Loucy (cell line): ENCODE results near the gene LRRTM4.

Source experiments
- H2AFZ ChIP-seq: fragments of 200-600 bp; sonication (generic); 2 replicates; pipeline ENCODE4 v1.6.0; 2016; ENCODE audit warnings: antibody characterized with exemption, mild to moderate bottlenecking, low read length, moderate library complexity
- H3F3A ChIP-seq: fragments of 200-600 bp; 2 replicates; pipeline ENCODE4 v1.6.0; 2016; ENCODE audit warnings: antibody characterized with exemption, low read depth, mild to moderate bottlenecking
- H3K27me3 ChIP-seq: fragments of 200-600 bp; sonication (generic); 2 replicates; pipeline ENCODE4 v1.6.1; 2014; ENCODE audit warnings: low read length, mild to moderate bottlenecking; ENCODE audit not compliant: insufficient read depth, poor library complexity, severe bottlenecking
- H3K36me3 ChIP-seq: fragments of 200-600 bp; sonication (generic); 2 replicates; pipeline ENCODE4 v1.6.1; 2016; ENCODE audit warnings: low read length; ENCODE audit not compliant: insufficient read depth
- H3K4me1 ChIP-seq: fragments of 200-600 bp; sonication (generic); 2 replicates; pipeline ENCODE4 v1.5.1; 2014; ENCODE audit warnings: low read length, mild to moderate bottlenecking; ENCODE audit not compliant: insufficient read depth, poor library complexity, severe bottlenecking
- H3K4me2 ChIP-seq: fragments of 200-600 bp; sonication (generic); 2 replicates; pipeline ENCODE4 v1.6.0; 2014; ENCODE audit warnings: antibody characterized with exemption, low read length, low read depth, mild to moderate bottlenecking; ENCODE audit not compliant: poor library complexity, severe bottlenecking
- H3K4me3 ChIP-seq: fragments of 200-600 bp; sonication (generic); 2 replicates; pipeline ENCODE4 v1.5.1; 2014; ENCODE audit warnings: low read length, mild to moderate bottlenecking, mixed read lengths; ENCODE audit not compliant: poor library complexity, severe bottlenecking
- H3K79me2 ChIP-seq: fragments of 200-600 bp; sonication (generic); 2 replicates; pipeline ENCODE4 v1.6.1; 2014; ENCODE audit warnings: low read length; ENCODE audit not compliant: insufficient read depth
- H3K9ac ChIP-seq: fragments of 200-600 bp; sonication (generic); 2 replicates; pipeline ENCODE4 v1.6.0; 2014; ENCODE audit warnings: mild to moderate bottlenecking, low read depth, low read length, moderate library complexity; ENCODE audit not compliant: poor library complexity, severe bottlenecking
- H3K9me2 ChIP-seq: fragments of 200-600 bp; sonication (generic); replicated peaks from 2 replicates; pipeline ENCODE4 v1.6.1; 2016; ENCODE audit warnings: low read depth, low read length, mixed read lengths
- H3K9me3 ChIP-seq: fragments of 200-600 bp; sonication (generic); 2 replicates; pipeline ENCODE4 v1.6.1; 2014; ENCODE audit warnings: mild to moderate bottlenecking, antibody characterized with exemption, low read length, low read depth; ENCODE audit not compliant: insufficient read depth
- H4K20me1 ChIP-seq: fragments of 200-600 bp; sonication (generic); 2 replicates; pipeline ENCODE4 v1.6.0; 2014; ENCODE audit warnings: antibody characterized with exemption, low read length, mild to moderate bottlenecking; ENCODE audit not compliant: insufficient read depth, poor library complexity, severe bottlenecking
- EZH2phosphoT487 ChIP-seq: fragments of 200-600 bp; IDR thresholded peaks from 2 replicates; pipeline ENCODE4 v1.6.1; 2018; ENCODE audit warnings: antibody characterized with exemption, mild to moderate bottlenecking, moderate library complexity, borderline replicate concordance
- TF ChIP-seq, protein P1 (sequence below): fragments of 200-600 bp; sonication (generic); conservative IDR thresholded peaks from 2 replicates; pipeline ENCODE4 v1.5.1; 2014; ENCODE audit warnings: mild to moderate bottlenecking, antibody characterized with exemption, low read length

LRRTM4 gene

DNA sequence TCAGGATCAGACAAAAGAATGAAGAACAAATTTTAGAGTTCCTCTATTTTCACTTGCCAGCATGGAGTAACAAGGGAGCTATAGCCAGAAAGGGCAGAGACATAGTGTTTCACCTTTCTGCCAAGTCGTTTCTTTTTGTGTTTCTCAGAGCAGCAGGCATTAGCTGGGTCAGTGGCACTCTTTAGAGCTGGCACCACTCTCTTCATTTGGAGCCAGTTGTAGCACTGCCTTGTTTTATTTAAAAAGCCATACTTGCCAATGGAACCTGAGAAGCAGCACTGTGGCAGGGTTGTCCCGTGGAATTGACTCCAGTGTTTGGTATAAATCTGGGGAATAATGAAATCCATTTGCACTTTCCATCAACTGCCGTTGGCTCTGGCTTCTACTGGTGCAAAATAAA is 64.0 kb downstream of the LRRTM4 start:
- TF ChIP-seq, protein P1, sequence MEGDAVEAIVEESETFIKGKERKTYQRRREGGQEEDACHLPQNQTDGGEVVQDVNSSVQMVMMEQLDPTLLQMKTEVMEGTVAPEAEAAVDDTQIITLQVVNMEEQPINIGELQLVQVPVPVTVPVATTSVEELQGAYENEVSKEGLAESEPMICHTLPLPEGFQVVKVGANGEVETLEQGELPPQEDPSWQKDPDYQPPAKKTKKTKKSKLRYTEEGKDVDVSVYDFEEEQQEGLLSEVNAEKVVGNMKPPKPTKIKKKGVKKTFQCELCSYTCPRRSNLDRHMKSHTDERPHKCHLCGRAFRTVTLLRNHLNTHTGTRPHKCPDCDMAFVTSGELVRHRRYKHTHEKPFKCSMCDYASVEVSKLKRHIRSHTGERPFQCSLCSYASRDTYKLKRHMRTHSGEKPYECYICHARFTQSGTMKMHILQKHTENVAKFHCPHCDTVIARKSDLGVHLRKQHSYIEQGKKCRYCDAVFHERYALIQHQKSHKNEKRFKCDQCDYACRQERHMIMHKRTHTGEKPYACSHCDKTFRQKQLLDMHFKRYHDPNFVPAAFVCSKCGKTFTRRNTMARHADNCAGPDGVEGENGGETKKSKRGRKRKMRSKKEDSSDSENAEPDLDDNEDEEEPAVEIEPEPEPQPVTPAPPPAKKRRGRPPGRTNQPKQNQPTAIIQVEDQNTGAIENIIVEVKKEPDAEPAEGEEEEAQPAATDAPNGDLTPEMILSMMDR, result no peak
- no peak for TF ChIP-seq EZH2phosphoT487
- no peaks in the 10 kb centered on the region for H3K4me1 ChIP-seq
- H3K36me3 ChIP-seq, result no peaks in the 10 kb centered on the region
- H3K9ac ChIP-seq, result no peak overlapping the region
- H3K27me3 ChIP-seq, result no peaks in the 10 kb centered on the region
- no peaks in the 10 kb centered on the region for H3K9me2 ChIP-seq
- no peaks in the 10 kb centered on the region for H3F3A ChIP-seq
- no peaks in the 10 kb centered on the region for H4K20me1 ChIP-seq
- no peak overlapping the region for H3K4me2 ChIP-seq
- H2AFZ ChIP-seq, result no peak overlapping the region
- no peaks in the 10 kb centered on the region for H3K9me3 ChIP-seq
- no peaks in the 10 kb centered on the region for H3K79me2 ChIP-seq
- no peak overlapping the region for H3K4me3 ChIP-seq

DNA sequence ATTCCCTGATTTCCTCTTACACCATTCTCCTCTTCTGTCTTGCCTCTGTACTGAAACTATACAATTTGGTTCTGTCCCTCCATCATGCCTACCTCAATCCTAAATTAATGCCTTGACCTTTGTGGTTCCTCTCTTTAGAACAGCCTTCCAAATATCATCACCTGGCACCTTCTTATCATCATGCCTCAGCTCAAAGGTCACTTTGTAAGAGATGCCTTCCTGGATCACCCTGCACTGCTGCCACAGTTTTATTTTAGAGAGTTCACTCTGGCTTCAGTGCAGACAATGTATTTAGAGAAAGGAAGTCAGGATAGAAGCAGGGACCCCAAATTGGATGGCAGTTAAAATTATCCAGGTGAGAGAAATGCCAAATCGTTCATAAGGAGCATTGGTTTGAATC is 64.5 kb downstream of the LRRTM4 start:
- H3K4me1 ChIP-seq, result no peaks in the 10 kb centered on the region
- no peaks in the 10 kb centered on the region for H3K36me3 ChIP-seq
- H3K9me3 ChIP-seq, result no peaks in the 10 kb centered on the region
- H3K4me2 ChIP-seq, result no peak overlapping the region
- no peak overlapping the region for H3K4me3 ChIP-seq
- H3K9me2 ChIP-seq, result no peaks in the 10 kb centered on the region
- H3F3A ChIP-seq, result no peaks in the 10 kb centered on the region
- no peaks in the 10 kb centered on the region for H3K79me2 ChIP-seq
- TF ChIP-seq, protein P1, result no peak
- no peak for TF ChIP-seq EZH2phosphoT487
- no peaks in the 10 kb centered on the region for H4K20me1 ChIP-seq
- no peaks in the 10 kb centered on the region for H3K27me3 ChIP-seq
- H2AFZ ChIP-seq, result no peak overlapping the region
- no peak overlapping the region for H3K9ac ChIP-seq

DNA sequence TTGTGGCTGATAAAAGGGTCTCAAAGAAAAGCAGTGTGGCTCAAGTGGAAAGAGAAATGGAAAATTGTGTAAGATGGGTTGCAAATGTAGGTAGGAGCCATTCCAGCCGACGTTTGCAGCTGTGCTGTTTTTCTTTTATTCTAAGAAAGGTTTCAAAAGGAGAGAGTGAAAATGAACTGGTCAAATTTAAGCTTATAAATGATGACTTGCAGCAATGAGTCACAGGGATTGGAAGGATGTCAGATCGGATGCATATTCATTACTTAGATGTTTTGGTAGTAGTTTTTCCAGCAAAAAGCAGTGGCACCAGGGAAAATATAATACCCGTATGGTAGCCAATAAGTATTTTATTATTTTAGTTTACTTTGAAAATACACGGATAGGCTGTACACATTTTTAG is 79.1 kb downstream of the LRRTM4 start:
- no peak overlapping the region for H3K9ac ChIP-seq
- H2AFZ ChIP-seq, result no peak overlapping the region
- H3K27me3 ChIP-seq, result no peaks in the 10 kb centered on the region
- no peaks in the 10 kb centered on the region for H3F3A ChIP-seq
- no peaks in the 10 kb centered on the region for H3K9me2 ChIP-seq
- no peaks in the 10 kb centered on the region for H3K4me1 ChIP-seq
- TF ChIP-seq EZH2phosphoT487, result no peak
- H3K4me2 ChIP-seq, result no peak overlapping the region
- H3K4me3 ChIP-seq, result no peak overlapping the region
- no peaks in the 10 kb centered on the region for H4K20me1 ChIP-seq
- H3K79me2 ChIP-seq, result no peaks in the 10 kb centered on the region
- no peaks in the 10 kb centered on the region for H3K9me3 ChIP-seq
- H3K36me3 ChIP-seq, result no peaks in the 10 kb centered on the region

DNA sequence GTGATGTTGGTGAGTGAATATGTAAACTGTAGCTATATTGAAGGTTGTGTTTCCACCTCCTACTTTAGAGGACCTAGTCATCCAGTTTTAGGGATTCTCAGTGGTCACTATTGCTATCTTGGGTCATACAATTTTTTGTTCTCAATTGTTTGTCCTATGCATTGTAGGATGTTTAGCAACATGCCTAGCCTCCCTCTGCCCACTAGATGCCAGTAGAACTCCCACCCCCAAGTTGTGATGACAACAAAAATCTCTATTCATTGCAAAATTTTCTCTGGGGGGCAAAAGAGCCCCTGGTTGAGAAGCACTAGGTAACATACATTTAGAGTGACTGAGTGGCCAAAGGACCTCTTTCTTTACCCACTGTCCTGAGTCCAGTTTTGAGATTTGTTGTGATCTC is 87.3 kb downstream of the LRRTM4 start:
- Histone ChIP-seq H3F3A (no peaks in the 10 kb centered on the region), H3K9ac (no peak overlapping the region), H3K36me3 (no peaks in the 10 kb centered on the region), H3K9me2 (no peaks in the 10 kb centered on the region), H3K4me2 (no peak overlapping the region), H3K79me2 (no peaks in the 10 kb centered on the region), H3K4me3 (no peak overlapping the region), H4K20me1 (no peaks in the 10 kb centered on the region), H3K4me1 (no peaks in the 10 kb centered on the region), H3K9me3 (no peaks in the 10 kb centered on the region), H2AFZ (no peak overlapping the region), H3K27me3 (no peaks in the 10 kb centered on the region)
- TF ChIP-seq, protein P1, result 0 out of 2 replicates have a peak, but pooled peaks have one; percentile 21
- TF ChIP-seq EZH2phosphoT487, result no peak
